Naive thymus-derived CD8-positive, alpha-beta T cell (primary cell): ENCODE measurements around the gene FOS. TPM values are rescaled to one million over a fixed set of nuclear protein-coding genes. Genes with fewer than 3 reads are reported as not detected.

Experiments used
- polyA plus RNA-seq, 3 donors: library from polyadenylated mRNA; unstranded; fragments of 300-500 nt; fragmentation: Illumina TruSeq; gene quantifications; one replicate each; pipeline ENCODE4 v1.2.3, GENCODE V29; 2021
- total RNA-seq, 8 experiments: library from RNA in 2 of 8; stranded (reverse) in 2 of 8; gene quantifications; one replicate each; pipeline ENCODE4 v1.2.3 and lab custom pipeline; 2021 to 2026

FOS gene
- total and polyA plus RNA-seq, 5 experiments from 2014 or later, result 9.4 to 510 (median 80.3) TPM

Other genes with a start within 250 kb of the FOS start
- 10 to 100 TPM; 26.9 to 31.2 TPM for gene MLH3, start 227.4 kb upstream of the FOS start, total RNA-seq
- 10 to 100 TPM in 2 of 3 donors, 1 to 10 TPM in 1; 9.3 to 11.9 (median 10.8) TPM for gene MLH3, start 227.4 kb upstream of the FOS start, polyA plus RNA-seq
- 10 to 100 TPM; 24.5 to 25.1 TPM for gene ACYP1, start 214.8 kb upstream of the FOS start, total RNA-seq
- 10 to 100 TPM; 12.8 to 17.7 (median 13.2) TPM for gene ACYP1, start 214.8 kb upstream of the FOS start, polyA plus RNA-seq
- gene ZC2HC1C, start 209.2 kb upstream of the FOS start, total RNA-seq, result under 1 TPM in 1 of 2 experiments, not detected in 1; 0.70 TPM
- gene ZC2HC1C, start 209.2 kb upstream of the FOS start, polyA plus RNA-seq, result 1 to 10 TPM in 1 of 3 donors, under 1 TPM in 1, not detected in 1; 0.69 to 1.2 TPM
- gene NEK9, start 151.8 kb upstream of the FOS start, total RNA-seq, result 100 to 1,000 TPM; 134 to 137 TPM
- 10 to 100 TPM; 18.5 to 19.8 (median 19.0) TPM for gene NEK9, start 151.8 kb upstream of the FOS start, polyA plus RNA-seq
- gene TMED10, start 102.2 kb upstream of the FOS start, total RNA-seq, result 100 to 1,000 TPM; 130 to 132 TPM
- gene TMED10, start 102.2 kb upstream of the FOS start, polyA plus RNA-seq, result 100 to 1,000 TPM; 219 to 318 (median 272) TPM
- 1 to 10 TPM in 1 of 2 experiments, under 1 TPM in 1; 0.75 to 1.0 TPM for gene JDP2, start 149.2 kb downstream of the FOS start, total RNA-seq
- not detected for gene JDP2, start 149.2 kb downstream of the FOS start, polyA plus RNA-seq
- 1 to 10 TPM; 5.5 to 5.7 TPM for gene BATF, start 243.6 kb downstream of the FOS start, total RNA-seq
- gene BATF, start 243.6 kb downstream of the FOS start, polyA plus RNA-seq, result 10 to 100 TPM; 22.7 to 32.2 (median 26.1) TPM